PFSK-1 (cell line): ENCODE measurements around the gene SLC13A5.

Experiments
- POLR2AphosphoS5 ChIP-seq: IDR thresholded peaks from 2 replicates; pipeline ENCODE4 v1.6.1; 2012; ENCODE audit warnings: low read depth, mild to moderate bottlenecking, control low read depth, low read length, moderate library complexity
- REST ChIP-seq, 2 experiments: IDR thresholded peaks; 2 replicates each; pipeline versions ENCODE4 v1.6.1 to v1.8.0; 2011 to 2012; ENCODE audit warnings: low read depth in 2 of 2, low read length in 2 of 2, control low read depth in 1 of 2, inconsistent platforms in 1 of 2, mild to moderate bottlenecking in 1 of 2, moderate library complexity in 1 of 2; ENCODE audit not compliant: insufficient read depth in 1 of 2
- SIN3A ChIP-seq: IDR thresholded peaks from 2 replicates; pipeline ENCODE4 v1.6.1; 2012; ENCODE audit warnings: mild to moderate bottlenecking, low read length, moderate library complexity, borderline replicate concordance; ENCODE audit not compliant: insufficient read depth
- TAF1 ChIP-seq: IDR thresholded peaks from 2 replicates; pipeline ENCODE4 v1.6.1; 2012; ENCODE audit warnings: low read length, control low read depth, borderline replicate concordance; ENCODE audit not compliant: insufficient read depth

- no peak for TF ChIP-seq POLR2AphosphoS5
- TF ChIP-seq REST (IDR thresholded peaks at IDR 0.05; ENCODE audit: insufficient read depth in 1 of 2, low read depth in 2 of 2, low read length in 2 of 2): no peak
- TF ChIP-seq TAF1: no peak
- no peak for TF ChIP-seq SIN3A
These were observed 28.0 kb downstream of the SLC13A5 start for GRCh38 chr17:6684881-6685767.
